SK-N-SH treated with all-trans-retinoic acid at 6 μM for 48 hours (cell line): Measurements from ENCODE around the gene HIF3A.

Experiments
- ARNTL ChIP-seq: fragments of 450-650 bp; formaldehyde crosslinking; IDR thresholded peaks from 2 replicates; pipeline ENCODE4 v1.5.0; 2020; ENCODE audit warnings: low read depth, mild to moderate bottlenecking, moderate library complexity, borderline replicate concordance
- BACH2 ChIP-seq: fragments of 250-450 bp; sonication (Bioruptor Pico); IDR thresholded peaks from 2 replicates; pipeline ENCODE4 v1.9.0; 2021; ENCODE audit warnings: mild to moderate bottlenecking, borderline replicate concordance
- ESRRG ChIP-seq: fragments of 250-450 bp; sonication (Bioruptor Pico); IDR thresholded peaks from 2 replicates; pipeline ENCODE4 v1.6.1; 2021; ENCODE audit warnings: mild to moderate bottlenecking
- GLIS3 ChIP-seq: fragments of 250-450 bp; sonication (Bioruptor Pico); IDR thresholded peaks from 2 replicates; pipeline ENCODE4 v1.5.0; 2020; ENCODE audit warnings: mild to moderate bottlenecking, moderate library complexity
- ISL1 ChIP-seq: fragments of 250-450 bp; sonication (Bioruptor Pico); IDR thresholded peaks from 2 replicates; pipeline ENCODE4 v2.1.2; 2022; ENCODE audit warnings: mild to moderate bottlenecking, moderate library complexity
- OSR1 ChIP-seq: fragments of 250-450 bp; sonication (Bioruptor Pico); IDR thresholded peaks from 2 replicates; pipeline ENCODE4 v1.8.0; 2022; ENCODE audit warnings: moderate library complexity, mild to moderate bottlenecking, inconsistent platforms
- PPARA ChIP-seq: fragments of 250-450 bp; sonication (Bioruptor Pico); IDR thresholded peaks from 2 replicates; pipeline ENCODE4 v1.5.0; 2020; ENCODE audit warnings: mild to moderate bottlenecking, borderline replicate concordance
- TOX ChIP-seq: fragments of 250-450 bp; sonication (Bioruptor Pico); IDR thresholded peaks from 2 replicates; pipeline ENCODE4 v1.8.0; 2021; ENCODE audit warnings: mild to moderate bottlenecking, moderate library complexity, borderline replicate concordance
- ZFP3 ChIP-seq: fragments of 250-450 bp; sonication (Bioruptor Pico); IDR thresholded peaks from 2 replicates; pipeline ENCODE4 v1.5.0; 2020; ENCODE audit warnings: mild to moderate bottlenecking, moderate library complexity
- TF ChIP-seq, protein P1 (sequence below): fragments of 250-450 bp; sonication (Bioruptor Pico); IDR thresholded peaks from 2 replicates; pipeline ENCODE4 v1.8.0; 2020; ENCODE audit warnings: mild to moderate bottlenecking, moderate library complexity, borderline replicate concordance

DNA sequence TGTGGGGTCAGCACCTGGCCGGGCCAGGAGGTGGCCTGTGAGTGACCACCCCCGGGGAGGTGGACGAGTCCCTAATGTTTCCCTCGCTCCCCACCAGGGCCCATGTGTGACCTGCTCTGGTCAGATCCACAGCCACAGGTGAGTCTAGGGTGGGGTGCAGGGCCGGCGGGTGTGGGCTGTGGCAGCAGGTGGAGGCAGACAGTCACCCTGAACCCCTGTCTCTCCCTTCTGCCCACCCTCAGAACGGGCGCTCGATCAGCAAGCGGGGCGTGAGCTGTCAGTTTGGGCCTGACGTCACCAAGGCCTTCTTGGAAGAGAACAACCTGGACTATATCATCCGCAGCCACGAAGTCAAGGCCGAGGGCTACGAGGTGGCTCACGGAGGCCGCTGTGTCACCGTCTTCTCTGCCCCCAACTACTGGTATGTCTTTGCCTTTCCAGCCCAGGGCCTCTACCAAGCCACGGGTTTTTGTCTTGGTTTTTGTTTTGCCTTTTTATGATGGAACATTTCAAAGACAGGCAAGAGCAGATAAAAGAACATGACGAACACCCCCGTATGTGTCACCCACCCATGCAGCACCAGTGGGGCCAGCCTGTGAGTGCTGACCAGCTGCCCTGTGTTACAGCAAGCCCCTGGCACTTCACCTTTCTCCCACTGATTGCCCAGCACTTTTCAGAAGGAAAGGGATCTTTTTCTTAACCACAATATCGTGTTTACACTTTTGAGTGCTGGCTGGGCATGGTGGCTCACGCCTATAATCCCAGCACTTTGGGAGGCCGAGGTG, 91.7 kb downstream of the HIF3A start:
- TF ChIP-seq BACH2 (no peak), ZFP3 (CRISPR knock-in tag) (no peak), ISL1 (CRISPR knock-in tag) (no peak), ESRRG (CRISPR knock-in tag) (no peak), PPARA (CRISPR knock-in tag) (no peak), GLIS3 (CRISPR knock-in tag) (no peak), OSR1 (CRISPR knock-in tag) (no peak), TOX (CRISPR knock-in tag) (no peak), ARNTL (CRISPR knock-in tag) (no peak)
- TF ChIP-seq, protein P1, sequence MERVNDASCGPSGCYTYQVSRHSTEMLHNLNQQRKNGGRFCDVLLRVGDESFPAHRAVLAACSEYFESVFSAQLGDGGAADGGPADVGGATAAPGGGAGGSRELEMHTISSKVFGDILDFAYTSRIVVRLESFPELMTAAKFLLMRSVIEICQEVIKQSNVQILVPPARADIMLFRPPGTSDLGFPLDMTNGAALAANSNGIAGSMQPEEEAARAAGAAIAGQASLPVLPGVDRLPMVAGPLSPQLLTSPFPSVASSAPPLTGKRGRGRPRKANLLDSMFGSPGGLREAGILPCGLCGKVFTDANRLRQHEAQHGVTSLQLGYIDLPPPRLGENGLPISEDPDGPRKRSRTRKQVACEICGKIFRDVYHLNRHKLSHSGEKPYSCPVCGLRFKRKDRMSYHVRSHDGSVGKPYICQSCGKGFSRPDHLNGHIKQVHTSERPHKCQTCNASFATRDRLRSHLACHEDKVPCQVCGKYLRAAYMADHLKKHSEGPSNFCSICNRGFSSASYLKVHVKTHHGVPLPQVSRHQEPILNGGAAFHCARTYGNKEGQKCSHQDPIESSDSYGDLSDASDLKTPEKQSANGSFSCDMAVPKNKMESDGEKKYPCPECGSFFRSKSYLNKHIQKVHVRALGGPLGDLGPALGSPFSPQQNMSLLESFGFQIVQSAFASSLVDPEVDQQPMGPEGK (CRISPR knock-in tag) = no peak
